GM23248 (cell line): ENCODE measurements around the gene CDH22. TPM values are rescaled to one million over a fixed set of nuclear protein-coding genes. Genes with fewer than 3 reads are reported as not detected.

Source experiments
- DNase-seq: peaks from one replicate; pipeline ENCODE4 v3.0.0-alpha.2; 2015
- H2AFZ ChIP-seq: fragments of 200-600 bp; sonication (generic); 2 replicates; pipeline ENCODE4 v1.6.1; 2016; ENCODE audit warnings: antibody characterized with exemption
- H3F3A ChIP-seq: fragments of 200-600 bp; sonication (generic); 2 replicates; pipeline ENCODE4 v1.6.1; 2016; ENCODE audit warnings: mild to moderate bottlenecking, antibody characterized with exemption, mixed run types; ENCODE audit not compliant: insufficient read depth
- H3K27ac ChIP-seq: fragments of 200-600 bp; sonication (generic); 2 replicates; pipeline ENCODE4 v1.5.1; 2016; ENCODE audit warnings: mild to moderate bottlenecking
- H3K27me3 ChIP-seq: fragments of 200-600 bp; sonication (generic); replicated peaks from 2 replicates; pipeline ENCODE4 v1.6.1; 2016; ENCODE audit warnings: mild to moderate bottlenecking; ENCODE audit not compliant: insufficient read depth
- H3K36me3 ChIP-seq: fragments of 200-600 bp; sonication (generic); 2 replicates; pipeline ENCODE4 v1.6.1; 2016; ENCODE audit warnings: low read depth, mild to moderate bottlenecking
- H3K4me1 ChIP-seq: fragments of 200-600 bp; sonication (generic); 2 replicates; pipeline ENCODE4 v1.6.1; 2016; ENCODE audit warnings: mild to moderate bottlenecking; ENCODE audit not compliant: insufficient read depth
- H3K4me2 ChIP-seq: fragments of 200-600 bp; sonication (generic); one replicate; pipeline ENCODE4 v1.6.1; 2016; ENCODE audit warnings: mild to moderate bottlenecking; ENCODE audit not compliant: unreplicated experiment
- H3K4me3 ChIP-seq: fragments of 200-600 bp; sonication (generic); 2 replicates; pipeline ENCODE4 v1.5.1; 2016; ENCODE audit warnings: mild to moderate bottlenecking
- H3K79me2 ChIP-seq: fragments of 200-600 bp; sonication (generic); 2 replicates; pipeline ENCODE4 v1.6.1; 2016; ENCODE audit warnings: mild to moderate bottlenecking; ENCODE audit not compliant: insufficient read depth
- H3K9ac ChIP-seq: fragments of 200-600 bp; sonication (generic); 2 replicates; pipeline ENCODE4 v1.6.1; 2016; ENCODE audit warnings: mild to moderate bottlenecking
- H3K9me2 ChIP-seq: fragments of 200-600 bp; sonication (generic); 2 replicates; pipeline ENCODE4 v1.6.1; 2016; ENCODE audit warnings: mixed run types, mild to moderate bottlenecking, moderate library complexity; ENCODE audit not compliant: insufficient read depth
- H3K9me3 ChIP-seq: fragments of 200-600 bp; sonication (generic); one replicate; pipeline ENCODE4 v1.6.1; 2017; ENCODE audit warnings: low read depth
- H4K20me1 ChIP-seq: fragments of 200-600 bp; sonication (generic); 2 replicates; pipeline ENCODE4 v1.6.0; 2016; ENCODE audit not compliant: insufficient read depth
- EZH2 ChIP-seq: fragments of 200-600 bp; sonication (generic); IDR thresholded peaks from 2 replicates; pipeline ENCODE4 v1.6.1; 2018; ENCODE audit warnings: antibody characterized with exemption, mild to moderate bottlenecking; ENCODE audit not compliant: insufficient read depth, poor library complexity, severe bottlenecking
- EZH2phosphoT487 ChIP-seq: fragments of 200-600 bp; sonication (generic); IDR thresholded peaks from 2 replicates; pipeline ENCODE4 v1.6.1; 2018; ENCODE audit warnings: antibody characterized with exemption, moderate library complexity, mild to moderate bottlenecking, low read depth; ENCODE audit not compliant: insufficient read depth
- WGBS, 2 experiments: methylation state at CpG; one replicate each; pipeline ENCODE4 v1.1.6; 2015 to 2017; ENCODE audit warnings: low lambda C conversion rate in 2 of 2, low coverage in 1 of 2; ENCODE audit errors: missing lambda C conversion rate in 2 of 2; 5-methylcytosine and 5-hydroxymethylcytosine counted together
- in situ Hi-C: fragments of 300-500 bp; cut with MboI; formaldehyde crosslinking; loops from 2 replicates; pipeline ENCODE4 v1.15.0; 2020
- polyA plus RNA-seq: library from polyadenylated mRNA; unstranded; fragments of >200 nt; fragmentation: Nextera tagmentation; extraction: Ambion mirVana; gene quantifications from 2 replicates; pipeline ENCODE4 v1.2.1, GENCODE V29; 2016
- total RNA-seq: library from RNA; depleted of rRNA; stranded (reverse); fragments of >200 nt; shearing (Covaris generic); gene quantifications from 2 replicates; pipeline ENCODE4 v1.2.3, GENCODE V29; 2014

The CDH22 gene
- total and polyA plus RNA-seq, 2 experiments from 2014 or later = not detected

- H3K4me1 ChIP-seq = no peaks in the 10 kb centered on the region
- no peak overlapping the region for H3K9ac ChIP-seq
- peaks cover 26% of the 10 kb centered on the region for H3K27me3 ChIP-seq
- H3K4me3 ChIP-seq = no peak overlapping the region
- H3K36me3 ChIP-seq = no peaks in the 10 kb centered on the region
- in situ Hi-C loops = no loop called here
- H3F3A ChIP-seq = no peaks in the 10 kb centered on the region
- no peak for DNase-seq
- H3K9me2 ChIP-seq = no peaks in the 10 kb centered on the region
- no peaks in the 10 kb centered on the region for H3K9me3 ChIP-seq
- WGBS, 2 experiments = 34 to 41% methylated on average over 7 of the region's 7 CpGs
- H3K4me2 ChIP-seq = no peak overlapping the region
- TF ChIP-seq EZH2 (no peak), EZH2phosphoT487 (no peak)
- H4K20me1 ChIP-seq = no peaks in the 10 kb centered on the region
- no peak overlapping the region for H3K27ac ChIP-seq
- H3K79me2 ChIP-seq = no peaks in the 10 kb centered on the region
- no peak overlapping the region for H2AFZ ChIP-seq
Observed at GRCh38 chr20:46284040-46284427, 24.3 kb downstream of the CDH22 start.

GRCh38 chr20:46283426-46284039, 24.8 kb downstream of the CDH22 start:
- no peak overlapping the region for H3K4me3 ChIP-seq
- H3K79me2 ChIP-seq = no peaks in the 10 kb centered on the region
- no peak overlapping the region for H2AFZ ChIP-seq
- WGBS, 2 experiments = 49 to 52% methylated on average over 11 to 12 of the region's 12 CpGs
- no peak overlapping the region for H3K27ac ChIP-seq
- no peak overlapping the region for H3K9ac ChIP-seq
- H3K4me1 ChIP-seq = no peaks in the 10 kb centered on the region
- no peaks in the 10 kb centered on the region for H3F3A ChIP-seq
- TF ChIP-seq EZH2phosphoT487 = no peak
- no peak for TF ChIP-seq EZH2
- no peaks in the 10 kb centered on the region for H3K9me2 ChIP-seq
- in situ Hi-C loops = no loop called here
- no peaks in the 10 kb centered on the region for H4K20me1 ChIP-seq
- no peak overlapping the region for H3K4me2 ChIP-seq
- DNase-seq = no peak
- no peaks in the 10 kb centered on the region for H3K36me3 ChIP-seq
- peaks cover 24% of the 10 kb centered on the region for H3K27me3 ChIP-seq
- H3K9me3 ChIP-seq = no peaks in the 10 kb centered on the region

GRCh38 chr20:46282669-46283068, 25.6 kb downstream of the CDH22 start:
- DNase-seq = no peak
- H3K27me3 ChIP-seq = peaks cover 18% of the 10 kb centered on the region; the same call in 1 of the 2 replicates
- no peaks in the 10 kb centered on the region for H4K20me1 ChIP-seq
- H3K4me2 ChIP-seq = no peak overlapping the region
- TF ChIP-seq EZH2 = no peak
- no peak for TF ChIP-seq EZH2phosphoT487
- H3F3A ChIP-seq = no peaks in the 10 kb centered on the region
- WGBS, 2 experiments = 15 to 19% methylated on average over 11 of the region's 11 CpGs
- no peak overlapping the region for H3K27ac ChIP-seq
- no peak overlapping the region for H2AFZ ChIP-seq
- H3K36me3 ChIP-seq = no peaks in the 10 kb centered on the region
- in situ Hi-C loops = no loop called here
- no peak overlapping the region for H3K9ac ChIP-seq
- no peaks in the 10 kb centered on the region for H3K79me2 ChIP-seq
- no peaks in the 10 kb centered on the region for H3K9me3 ChIP-seq
- H3K4me1 ChIP-seq = no peaks in the 10 kb centered on the region
- H3K9me2 ChIP-seq = no peaks in the 10 kb centered on the region
- no peak overlapping the region for H3K4me3 ChIP-seq

DNA sequence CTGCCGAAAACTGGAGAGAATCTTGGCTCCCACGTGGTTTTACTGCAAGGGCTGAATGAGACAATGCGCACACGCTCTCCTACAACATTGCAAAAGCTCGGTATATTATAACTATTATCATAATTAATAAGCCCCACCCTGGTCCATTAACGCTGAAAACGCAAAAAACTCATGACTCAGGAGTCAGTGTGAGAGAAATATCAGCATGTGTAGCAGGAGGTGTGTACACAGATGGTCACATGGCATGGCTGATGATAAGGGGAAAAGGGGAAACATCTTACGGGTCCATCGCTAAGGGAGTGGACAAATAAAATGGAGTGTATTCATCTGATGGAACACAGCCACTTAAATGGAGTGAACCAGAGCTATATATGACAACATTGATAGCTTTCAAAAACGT, 29.2 kb downstream of the CDH22 start:
- Histone ChIP-seq H2AFZ (no peak overlapping the region), H3K4me2 (no peak overlapping the region), H3K9ac (no peak overlapping the region), H3F3A (no peaks in the 10 kb centered on the region), H3K9me3 (no peaks in the 10 kb centered on the region), H3K4me1 (no peaks in the 10 kb centered on the region), H4K20me1 (no peaks in the 10 kb centered on the region), H3K27ac (no peak overlapping the region), H3K79me2 (no peaks in the 10 kb centered on the region), H3K9me2 (no peaks in the 10 kb centered on the region), H3K27me3 (no peaks in the 10 kb centered on the region; the same call in 1 of the 2 replicates), H3K36me3 (no peaks in the 10 kb centered on the region), H3K4me3 (no peak overlapping the region)
- no peak for DNase-seq
- TF ChIP-seq EZH2 (no peak), EZH2phosphoT487 (no peak)
- WGBS, 2 experiments = 55 to 65% methylated on average over 10 of the region's 10 CpGs
- in situ Hi-C loops = no loop called here
